ENCODE data around the gene SLC1A7.
A peak's percentile ranks its signal among the peaks of the same experiment; 100 is the strongest.
"Not testable (repeated sequence)": the region's sequence is repeated elsewhere in the genome, so short reads cannot be mapped to it uniquely, and the experiment has no call there.

The SLC1A7 gene

DNA sequence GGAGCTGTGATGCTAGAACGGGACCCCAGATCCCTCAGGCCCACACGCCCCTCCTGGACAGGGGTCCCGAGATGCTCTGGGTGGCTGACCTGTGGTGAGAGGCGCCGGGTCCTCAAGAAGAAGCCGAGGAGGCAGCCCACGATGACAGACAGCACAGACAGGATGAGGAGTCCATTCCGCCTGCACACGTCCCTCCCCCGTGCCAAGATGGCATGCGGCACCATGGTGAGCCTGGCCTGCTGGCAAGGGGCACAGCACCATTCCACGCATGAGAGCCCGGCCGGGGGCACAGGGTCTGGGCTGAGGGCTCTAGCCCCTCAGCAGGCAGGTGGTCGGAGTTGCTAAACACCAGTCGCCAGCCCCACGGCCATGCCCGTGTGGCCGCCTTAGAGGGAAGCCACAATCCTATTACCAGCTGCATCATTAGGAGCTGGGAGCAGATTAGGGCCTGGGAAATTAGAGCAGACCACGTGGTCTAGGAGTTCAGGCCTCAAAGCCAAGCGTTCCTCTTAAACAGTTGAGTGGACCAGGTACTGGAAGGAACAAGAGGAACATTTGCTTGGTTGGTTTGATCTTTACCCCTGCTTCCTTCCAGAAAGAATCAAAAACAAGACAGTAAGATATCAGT is at the start of gene SLC1A7:
Gene SLC1A7 (minus strand): TSS at position 413 of the 628 bp plus-strand sequence. CDS start 189 bp downstream, at position 224.
- DNase-seq (ENCODE audit: low spot score), result no peak

GRCh38 chr1:53190210-53190611 is 47.8 kb upstream of the SLC1A7 start:
- no peak for DNase-seq (ENCODE audit: low spot score)

DNA sequence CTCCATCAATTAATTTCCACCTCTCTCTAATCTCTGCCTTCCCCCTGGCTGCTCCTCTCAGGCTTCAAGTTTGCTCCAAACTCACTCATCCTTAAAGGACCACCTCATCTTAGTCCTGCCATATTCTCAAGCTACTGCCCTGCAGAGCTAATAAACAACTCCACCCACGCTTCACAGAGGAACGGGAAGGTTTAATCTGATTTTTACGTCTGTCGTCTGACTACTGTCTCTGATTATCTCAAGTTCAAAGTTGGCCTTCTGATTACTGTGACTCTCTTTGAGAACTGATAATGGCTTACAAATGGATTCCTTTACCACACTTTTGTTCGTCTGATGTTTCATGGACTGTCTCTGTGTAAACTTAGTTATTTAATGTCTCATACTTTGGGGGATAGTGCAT is 46.6 kb upstream of the SLC1A7 start:
- DNase-seq (ENCODE audit: low spot score), result no peak

GRCh38 chr1:53188099-53188498 is 45.7 kb upstream of the SLC1A7 start:
- DNase-seq (ENCODE audit: low spot score), result no peak

GRCh38 chr1:53187401-53187800 is 45.0 kb upstream of the SLC1A7 start:
- DNase-seq (ENCODE audit: low spot score), result no peak

GRCh38 chr1:53186533-53186932 is 44.1 kb upstream of the SLC1A7 start:
- no peak for DNase-seq (ENCODE audit: low spot score)

GRCh38 chr1:53185955-53186297 is 43.5 kb upstream of the SLC1A7 start:
- DNase-seq (ENCODE audit: low spot score), result not testable (repeated sequence)

DNA sequence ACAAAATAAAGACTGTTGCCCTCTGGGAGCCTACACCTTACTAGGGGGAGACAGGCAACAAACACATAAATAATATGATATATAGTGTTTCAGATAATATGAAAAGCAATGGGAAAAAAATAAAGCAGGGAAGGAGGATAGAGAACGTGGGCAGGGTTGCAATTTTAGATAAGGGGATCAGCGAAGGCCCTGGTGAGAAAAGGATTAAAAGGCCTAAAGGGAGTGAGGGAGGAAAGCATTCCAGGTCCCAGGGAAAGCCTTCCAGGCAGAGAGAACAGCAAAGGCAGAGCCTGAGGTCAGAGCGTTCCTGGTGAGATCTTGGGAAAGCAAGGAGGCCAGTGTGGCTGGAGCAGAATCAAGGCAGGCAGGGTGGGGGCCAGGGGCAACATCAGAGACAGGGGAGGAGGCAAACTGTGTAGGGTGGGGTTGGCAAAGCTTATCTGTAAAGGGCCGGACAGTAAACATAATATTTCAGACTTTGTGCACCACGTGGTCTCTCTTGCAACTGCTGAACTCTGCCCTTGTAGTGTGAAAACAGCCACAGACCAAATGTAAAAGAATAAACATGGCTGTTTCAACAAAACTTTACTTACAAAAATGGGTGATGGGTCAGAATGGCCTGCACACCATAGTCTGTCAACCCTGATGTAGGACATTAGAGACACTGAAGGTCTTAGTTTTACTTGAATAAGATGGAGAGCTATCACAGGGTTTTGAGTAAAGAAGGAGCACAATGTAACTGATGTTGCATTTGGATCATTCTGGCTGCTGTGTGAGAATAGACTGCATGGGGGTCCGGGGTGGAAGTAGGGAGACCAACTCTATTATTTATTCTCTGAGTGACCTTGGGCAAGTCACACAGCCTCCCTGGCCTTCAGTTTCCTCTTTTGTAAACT is 40.9 kb upstream of the SLC1A7 start:
- DNase-seq (ENCODE audit: low spot score), result no peak

- DNase-seq (ENCODE audit: low spot score), result no peak
Observed at GRCh38 chr1:53182716-53183094, 40.3 kb upstream of the SLC1A7 start.

GRCh38 chr1:53182111-53182593 is 39.7 kb upstream of the SLC1A7 start:
- DNase-seq (ENCODE audit: low spot score), result peak; percentile 85

DNA sequence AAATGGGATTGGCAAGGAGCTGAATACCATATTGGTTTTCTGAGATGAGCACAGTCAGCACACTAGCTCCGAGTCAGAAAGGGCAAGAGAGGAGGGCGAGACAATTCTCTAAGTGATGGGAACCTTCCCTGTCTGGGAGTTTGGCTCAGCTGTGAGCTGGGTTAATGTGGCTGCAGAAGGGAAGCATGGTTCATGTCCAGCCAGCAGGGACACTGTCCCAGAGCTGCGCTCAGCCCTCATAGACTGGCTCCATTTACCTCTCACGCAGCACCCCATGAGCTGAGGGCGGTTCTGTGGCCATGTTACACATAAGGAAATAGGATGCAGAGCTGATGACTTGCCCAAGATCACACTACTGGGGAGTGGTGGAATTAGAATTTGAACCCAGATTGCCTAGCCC is 38.5 kb upstream of the SLC1A7 start:
- no peak for DNase-seq (ENCODE audit: low spot score)

- no peak for DNase-seq (ENCODE audit: low spot score)
Observed at GRCh38 chr1:53180226-53180625, 37.8 kb upstream of the SLC1A7 start.

DNA sequence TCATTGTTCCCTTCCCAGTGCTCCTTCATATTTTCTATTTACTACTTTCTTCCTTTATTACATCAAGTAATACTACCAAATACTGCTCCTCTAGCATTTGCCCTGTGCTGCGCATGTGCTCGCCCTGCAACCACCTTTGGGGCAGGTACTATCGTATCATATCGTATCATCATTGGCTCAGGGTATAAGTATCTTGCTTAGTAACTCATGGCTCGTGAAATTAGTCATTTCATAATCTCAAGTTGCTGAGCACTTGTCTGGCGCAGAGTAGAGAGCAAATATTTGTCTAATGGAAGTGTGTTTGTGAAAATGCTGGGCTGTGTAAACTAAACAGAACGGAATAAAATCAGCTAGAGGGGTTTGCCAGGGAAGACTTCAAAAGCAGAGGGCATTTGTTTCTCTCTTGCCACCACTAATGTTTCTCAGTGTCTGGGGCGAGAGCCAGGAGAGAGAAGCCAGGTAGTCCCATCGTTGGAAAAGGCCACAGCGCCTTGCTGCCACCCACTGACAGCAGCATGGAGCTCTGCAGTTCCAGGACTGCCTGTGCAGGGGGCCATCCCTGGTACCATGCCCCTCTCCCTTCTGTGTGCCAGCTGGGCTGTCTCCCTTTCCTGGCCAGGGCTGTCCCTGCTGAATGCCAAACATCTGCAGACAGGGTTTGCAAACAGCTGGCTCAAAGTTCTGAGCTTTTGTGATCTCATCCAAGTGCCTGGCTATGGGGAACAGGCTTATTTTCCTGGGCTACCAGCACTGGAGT is 34.2 kb upstream of the SLC1A7 start:
- peak; percentile 36 for DNase-seq (ENCODE audit: low spot score)

DNA sequence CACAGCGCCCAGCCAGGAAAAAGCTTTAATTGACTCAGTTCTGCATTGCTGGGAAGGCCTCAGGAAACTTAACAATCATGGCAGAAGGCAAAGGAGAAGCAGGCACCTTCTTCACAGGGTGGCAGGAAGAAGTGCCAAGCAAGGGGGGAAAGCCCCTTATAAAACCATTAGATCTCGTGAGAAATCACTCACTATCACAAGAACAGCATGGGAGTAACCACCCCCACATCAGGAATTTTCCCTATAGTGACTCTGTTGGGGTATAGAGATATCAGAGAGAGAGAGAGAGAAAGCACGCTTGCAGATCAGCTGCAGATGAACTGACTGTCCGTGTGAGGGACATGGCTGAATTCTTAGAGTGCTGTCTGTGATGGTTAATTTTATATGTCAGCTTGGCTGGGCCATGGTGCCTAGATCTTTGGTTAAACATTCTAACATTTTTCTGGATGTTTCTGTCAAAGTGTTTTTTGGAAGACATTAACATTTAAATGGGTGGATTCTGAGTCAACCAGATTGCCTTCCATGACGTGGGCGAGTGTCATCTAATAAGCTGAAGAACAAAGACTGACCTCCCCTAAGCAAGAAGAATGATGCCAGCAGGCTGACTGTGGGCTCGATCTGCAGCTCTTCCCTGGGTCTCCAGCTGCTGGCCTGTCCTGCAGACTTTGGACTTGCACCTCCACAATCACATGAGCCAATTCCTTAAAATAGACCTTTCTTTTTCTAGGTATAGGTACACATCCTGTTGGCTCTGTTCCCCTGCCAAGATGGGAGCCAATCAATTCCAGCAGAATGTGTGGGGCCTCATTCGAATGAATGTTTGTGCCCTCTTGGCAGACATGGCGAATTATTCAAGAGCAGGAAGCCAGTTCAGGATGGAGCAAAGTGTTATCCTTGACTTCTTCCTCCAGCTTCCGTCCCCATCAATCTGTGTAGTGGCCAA is 32.8 kb upstream of the SLC1A7 start:
- DNase-seq (ENCODE audit: low spot score), result no peak

GRCh38 chr1:53172426-53173128 is 30.1 kb upstream of the SLC1A7 start:
- DNase-seq (ENCODE audit: low spot score), result no peak

- DNase-seq (ENCODE audit: low spot score), result no peak
Observed at GRCh38 chr1:53166912-53167311, 24.5 kb upstream of the SLC1A7 start.

- DNase-seq (ENCODE audit: low spot score), result no peak
Observed at GRCh38 chr1:53166366-53166765, 23.9 kb upstream of the SLC1A7 start.

GRCh38 chr1:53165408-53165961 is 23.0 kb upstream of the SLC1A7 start:
- DNase-seq (ENCODE audit: low spot score), result no peak

DNA sequence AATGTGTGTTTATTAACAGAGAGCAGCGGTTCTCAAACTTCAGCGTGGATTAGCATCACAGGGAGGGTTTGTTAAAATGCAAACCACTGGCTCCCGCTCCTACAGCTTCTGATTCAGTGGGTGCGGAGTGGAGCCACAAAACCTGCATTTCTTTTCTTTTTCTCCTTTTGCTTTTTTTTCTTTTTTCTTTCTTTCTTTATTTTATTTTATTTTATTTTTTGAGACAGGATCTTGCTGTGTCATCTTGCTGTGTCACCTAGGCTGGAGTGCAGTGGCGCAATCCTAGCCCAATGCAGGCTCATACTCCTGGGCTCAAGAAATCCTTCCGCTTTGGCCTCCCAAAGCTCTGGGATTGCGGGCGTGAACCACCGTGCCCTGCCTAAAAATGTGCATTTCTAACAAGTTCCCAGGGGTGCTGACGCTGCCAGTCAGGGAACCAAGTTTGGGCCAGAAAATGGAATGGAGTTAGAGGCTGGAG is 20.9 kb upstream of the SLC1A7 start:
- no peak for DNase-seq (ENCODE audit: low spot score)

GRCh38 chr1:53162621-53163020 is 20.2 kb upstream of the SLC1A7 start:
- DNase-seq (ENCODE audit: low spot score), result no peak
